Neural crest cell (in vitro differentiated cells): ENCODE data around the gene CHSY3. TPM values are rescaled to one million over a fixed set of nuclear protein-coding genes. Genes with fewer than 3 reads are reported as not detected.

Experiments
- DNase-seq: peaks from one replicate; pipeline ENCODE4 v3.0.0; 2021; ENCODE audit warnings: low read depth, mixed read lengths, low spot score
- H3K27ac Mint-ChIP-seq: one replicate; pipeline ENCODE4 v1.8.0; 2021; ENCODE audit warnings: mild to moderate bottlenecking, mixed read lengths; ENCODE audit not compliant: unreplicated experiment
- H3K27me3 Mint-ChIP-seq: 2 replicates; pipeline ENCODE4 v1.8.0; 2021; ENCODE audit warnings: low read depth, mild to moderate bottlenecking, mixed read lengths
- H3K36me3 Mint-ChIP-seq: 2 replicates; pipeline ENCODE4 v1.8.0; 2021; ENCODE audit warnings: low read depth, mild to moderate bottlenecking, mixed read lengths
- H3K4me1 Mint-ChIP-seq: 2 replicates; pipeline ENCODE4 v1.8.0; 2021; ENCODE audit warnings: mixed read lengths
- H3K4me3 Mint-ChIP-seq: one replicate; pipeline ENCODE4 v1.8.0; 2021; ENCODE audit warnings: mild to moderate bottlenecking, mixed read lengths
- H3K9me3 Mint-ChIP-seq: 2 replicates; pipeline ENCODE4 v1.8.0; 2021; ENCODE audit warnings: mixed read lengths
- total RNA-seq: library from RNA; stranded (reverse); gene quantifications from 2 replicates; pipeline ENCODE4 v1.2.1, GENCODE V29; 2021
- TF ChIP-seq, protein P1 (sequence below): fragments of 200-600 bp; sonication (generic); conservative IDR thresholded peaks from 2 replicates; pipeline ENCODE4 v1.5.0; 2021; ENCODE audit warnings: antibody characterized with exemption, mild to moderate bottlenecking

Gene CHSY3
- total RNA-seq, 1 donor from 2014 or later: 0.91 TPM

DNA sequence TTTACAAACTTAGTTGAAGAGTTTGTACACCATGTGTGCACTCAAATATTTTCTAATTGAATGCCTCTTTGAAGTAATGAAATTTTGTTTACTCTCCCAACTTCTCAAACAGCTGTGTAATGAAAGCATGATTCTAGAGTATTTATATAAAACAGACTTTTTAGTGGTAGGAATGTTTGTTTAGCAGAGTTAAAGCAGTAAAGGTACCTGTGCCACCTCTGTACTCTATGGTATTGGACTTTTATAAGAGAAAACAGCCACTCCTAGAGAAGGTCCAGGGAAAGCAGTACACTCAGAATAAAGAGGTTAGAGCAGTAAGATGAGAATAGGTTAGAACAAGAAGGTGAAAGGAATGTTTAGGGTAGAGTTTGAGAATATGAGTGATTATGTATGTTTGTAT lies 163.1 kb downstream of the CHSY3 start:
- no peak overlapping the region for H3K4me3 Mint-ChIP-seq
- H3K4me1 Mint-ChIP-seq: peaks cover 5% of the 10 kb centered on the region
- no peaks in the 10 kb centered on the region for H3K27me3 Mint-ChIP-seq
- no peak for DNase-seq
- TF ChIP-seq, protein P1, sequence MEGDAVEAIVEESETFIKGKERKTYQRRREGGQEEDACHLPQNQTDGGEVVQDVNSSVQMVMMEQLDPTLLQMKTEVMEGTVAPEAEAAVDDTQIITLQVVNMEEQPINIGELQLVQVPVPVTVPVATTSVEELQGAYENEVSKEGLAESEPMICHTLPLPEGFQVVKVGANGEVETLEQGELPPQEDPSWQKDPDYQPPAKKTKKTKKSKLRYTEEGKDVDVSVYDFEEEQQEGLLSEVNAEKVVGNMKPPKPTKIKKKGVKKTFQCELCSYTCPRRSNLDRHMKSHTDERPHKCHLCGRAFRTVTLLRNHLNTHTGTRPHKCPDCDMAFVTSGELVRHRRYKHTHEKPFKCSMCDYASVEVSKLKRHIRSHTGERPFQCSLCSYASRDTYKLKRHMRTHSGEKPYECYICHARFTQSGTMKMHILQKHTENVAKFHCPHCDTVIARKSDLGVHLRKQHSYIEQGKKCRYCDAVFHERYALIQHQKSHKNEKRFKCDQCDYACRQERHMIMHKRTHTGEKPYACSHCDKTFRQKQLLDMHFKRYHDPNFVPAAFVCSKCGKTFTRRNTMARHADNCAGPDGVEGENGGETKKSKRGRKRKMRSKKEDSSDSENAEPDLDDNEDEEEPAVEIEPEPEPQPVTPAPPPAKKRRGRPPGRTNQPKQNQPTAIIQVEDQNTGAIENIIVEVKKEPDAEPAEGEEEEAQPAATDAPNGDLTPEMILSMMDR: no peak
- no peaks in the 10 kb centered on the region for H3K36me3 Mint-ChIP-seq
- no peaks in the 10 kb centered on the region for H3K9me3 Mint-ChIP-seq
- H3K27ac Mint-ChIP-seq: no peak overlapping the region

DNA sequence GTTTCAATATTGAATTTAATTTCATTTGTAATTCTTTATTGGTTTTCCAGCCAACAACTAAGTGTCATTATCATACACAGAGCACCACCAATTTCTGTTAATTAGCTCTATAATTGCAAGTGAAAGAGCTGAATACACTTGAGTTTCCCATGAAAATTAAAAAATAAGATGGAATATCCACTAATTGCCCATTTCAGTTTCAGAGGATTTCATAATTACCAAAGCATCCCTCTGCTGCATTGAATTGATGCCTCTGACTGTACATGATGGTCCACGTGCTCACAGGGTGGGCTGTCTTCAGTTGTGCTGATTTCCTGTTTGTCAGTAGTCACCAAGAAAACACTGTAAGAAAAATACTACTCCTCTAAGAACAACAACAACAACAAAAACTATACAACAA lies 163.8 kb downstream of the CHSY3 start:
- TF ChIP-seq, protein P1: no peak
- Mint-ChIP-seq H3K4me1 (peaks cover 5% of the 10 kb centered on the region), H3K27ac (no peak overlapping the region), H3K4me3 (no peak overlapping the region), H3K27me3 (no peaks in the 10 kb centered on the region), H3K9me3 (no peaks in the 10 kb centered on the region), H3K36me3 (no peaks in the 10 kb centered on the region)
- DNase-seq: no peak

GRCh38 chr5:130068988-130069387 lies 164.7 kb downstream of the CHSY3 start:
- TF ChIP-seq, protein P1: no peak
- DNase-seq: no peak
- no peaks in the 10 kb centered on the region for H3K36me3 Mint-ChIP-seq
- no peak overlapping the region for H3K27ac Mint-ChIP-seq
- H3K4me3 Mint-ChIP-seq: no peak overlapping the region
- H3K4me1 Mint-ChIP-seq: peaks cover 5% of the 10 kb centered on the region
- no peaks in the 10 kb centered on the region for H3K27me3 Mint-ChIP-seq
- no peaks in the 10 kb centered on the region for H3K9me3 Mint-ChIP-seq

- no peaks in the 10 kb centered on the region for H3K9me3 Mint-ChIP-seq
- no peaks in the 10 kb centered on the region for H3K4me1 Mint-ChIP-seq
- no peaks in the 10 kb centered on the region for H3K27me3 Mint-ChIP-seq
- no peak overlapping the region for H3K27ac Mint-ChIP-seq
- H3K36me3 Mint-ChIP-seq: no peaks in the 10 kb centered on the region
- TF ChIP-seq, protein P1: no peak
- DNase-seq: no peak
- H3K4me3 Mint-ChIP-seq: no peak overlapping the region
These were observed 170.6 kb downstream of the CHSY3 start for GRCh38 chr5:130074820-130075219.

DNA sequence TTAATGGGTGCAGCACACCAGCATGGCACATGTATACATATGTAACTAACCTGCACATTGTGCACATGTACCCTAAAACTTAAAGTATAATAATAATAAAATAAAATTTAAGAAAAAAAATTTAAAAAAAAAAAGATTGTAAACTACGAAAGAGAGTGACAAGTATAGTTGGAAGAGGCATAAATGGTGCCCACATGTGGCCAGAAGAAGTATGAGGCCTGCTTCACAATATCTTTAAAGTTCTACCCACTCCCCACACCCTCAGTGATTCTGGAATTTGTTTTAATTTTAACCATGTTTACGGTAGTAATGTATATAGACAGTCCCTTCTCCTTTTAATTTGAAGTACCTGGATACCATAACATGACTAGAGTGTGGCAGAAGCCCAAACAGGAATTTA lies 172.7 kb downstream of the CHSY3 start:
- no peaks in the 10 kb centered on the region for H3K36me3 Mint-ChIP-seq
- H3K27me3 Mint-ChIP-seq: no peaks in the 10 kb centered on the region
- H3K9me3 Mint-ChIP-seq: no peaks in the 10 kb centered on the region
- H3K4me3 Mint-ChIP-seq: no peak overlapping the region
- H3K4me1 Mint-ChIP-seq: no peaks in the 10 kb centered on the region
- DNase-seq: no peak
- TF ChIP-seq, protein P1: no peak
- H3K27ac Mint-ChIP-seq: no peak overlapping the region

DNA sequence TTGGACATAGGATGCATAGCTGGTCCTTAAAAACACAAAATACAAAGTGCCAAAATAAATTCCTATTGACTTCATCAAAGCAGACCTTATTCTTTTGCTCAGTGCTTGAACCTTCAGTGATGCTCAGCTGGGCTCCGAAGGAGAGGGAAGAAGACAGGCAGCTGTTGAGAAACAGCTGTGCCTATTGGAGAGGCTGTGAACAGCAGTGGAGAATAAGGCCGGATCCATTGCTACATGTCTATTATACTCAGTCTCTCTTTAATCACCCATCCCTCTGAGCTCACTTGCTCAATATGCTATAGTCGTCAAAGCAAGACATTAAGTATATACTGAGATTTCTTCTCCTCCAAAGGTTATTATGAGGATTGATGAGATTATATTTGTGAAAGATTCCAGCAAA lies 174.4 kb downstream of the CHSY3 start:
- Mint-ChIP-seq H3K9me3 (no peaks in the 10 kb centered on the region), H3K27ac (no peak overlapping the region), H3K4me3 (no peak overlapping the region), H3K36me3 (no peaks in the 10 kb centered on the region), H3K4me1 (no peaks in the 10 kb centered on the region), H3K27me3 (no peaks in the 10 kb centered on the region)
- TF ChIP-seq, protein P1: no peak
- DNase-seq: no peak
